CD4-positive, alpha-beta T cell treated with Interleukin-15 for 1 hour (primary cell): ENCODE measurements around the gene SFT2D3.

ENCODE experiments used
- DNase-seq: peaks from one replicate; pipeline ENCODE4 v3.0.0-alpha.2; 2020

Gene SFT2D3

GRCh38 chr2:127713562-127713961 lies 12.3 kb downstream of the SFT2D3 start:
- DNase-seq = no peak

- no peak for DNase-seq
Observed at GRCh38 chr2:127715778-127716449, 14.6 kb downstream of the SFT2D3 start.

- no peak for DNase-seq
Observed at GRCh38 chr2:127718271-127718670, 17.0 kb downstream of the SFT2D3 start.

- DNase-seq = no peak
Observed at GRCh38 chr2:127719301-127720218, 18.3 kb downstream of the SFT2D3 start.

GRCh38 chr2:127721311-127721977 lies 20.1 kb downstream of the SFT2D3 start:
- DNase-seq = no peak

- no peak for DNase-seq
Observed at GRCh38 chr2:127721978-127722355, 20.7 kb downstream of the SFT2D3 start.

- DNase-seq = no peak
Observed at GRCh38 chr2:127722807-127723206, 21.5 kb downstream of the SFT2D3 start.

GRCh38 chr2:127726158-127726880 lies 25.0 kb downstream of the SFT2D3 start:
- no peak for DNase-seq

- no peak for DNase-seq
Observed at GRCh38 chr2:127733113-127733815, 32.0 kb downstream of the SFT2D3 start.

GRCh38 chr2:127733816-127734537 lies 32.7 kb downstream of the SFT2D3 start:
- DNase-seq = no peak

- DNase-seq = no peak
Observed at GRCh38 chr2:127735044-127735443, 33.7 kb downstream of the SFT2D3 start.

- no peak for DNase-seq
Observed at GRCh38 chr2:127735537-127736399, 34.5 kb downstream of the SFT2D3 start.

GRCh38 chr2:127737892-127738291 lies 36.6 kb downstream of the SFT2D3 start:
- no peak for DNase-seq

- no peak for DNase-seq
Observed at GRCh38 chr2:127739800-127740199, 38.5 kb downstream of the SFT2D3 start.

GRCh38 chr2:127740665-127741288 lies 39.5 kb downstream of the SFT2D3 start:
- DNase-seq = no peak

- DNase-seq = no peak
Observed at GRCh38 chr2:127743477-127744026, 42.3 kb downstream of the SFT2D3 start.

- no peak for DNase-seq
Observed at GRCh38 chr2:127747621-127748020, 46.3 kb downstream of the SFT2D3 start.

GRCh38 chr2:127749537-127749936 lies 48.2 kb downstream of the SFT2D3 start:
- peak; percentile 20 for DNase-seq

GRCh38 chr2:127753374-127753773 lies 52.1 kb downstream of the SFT2D3 start:
- no peak for DNase-seq

GRCh38 chr2:127754186-127754585 lies 52.9 kb downstream of the SFT2D3 start:
- no peak for DNase-seq
